ENCODE data around the gene AHCYL2.

DNA sequence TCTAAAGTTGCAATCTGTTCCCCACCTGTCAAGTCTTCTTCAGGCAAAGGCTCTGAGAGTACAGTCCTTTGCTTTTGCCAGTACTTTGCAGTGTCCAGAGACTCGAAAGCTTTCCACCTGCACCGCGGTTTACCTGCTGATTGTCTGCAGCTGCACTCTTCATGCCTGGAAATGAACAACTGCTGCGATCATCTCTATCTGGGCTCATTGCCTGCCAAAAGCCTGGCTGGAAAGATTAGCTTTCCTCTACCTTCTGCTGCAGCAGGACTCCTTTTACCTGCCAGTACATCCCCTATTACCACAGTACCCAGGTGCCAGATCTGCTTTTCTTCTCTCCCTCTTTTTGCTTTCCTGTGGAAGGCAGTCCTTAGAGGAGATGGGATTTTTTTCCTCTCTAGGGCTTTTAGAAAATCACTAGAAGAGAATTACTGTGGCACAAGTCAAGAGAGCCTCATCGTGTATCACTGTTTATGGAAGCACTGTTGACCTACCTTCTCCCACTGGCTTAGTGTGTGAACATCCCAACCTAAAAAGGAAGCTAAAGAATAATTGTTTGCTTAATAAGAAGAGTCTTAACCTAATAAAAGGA is 211.6 kb downstream of the AHCYL2 start:
- TF ChIP-seq, protein P1, sequence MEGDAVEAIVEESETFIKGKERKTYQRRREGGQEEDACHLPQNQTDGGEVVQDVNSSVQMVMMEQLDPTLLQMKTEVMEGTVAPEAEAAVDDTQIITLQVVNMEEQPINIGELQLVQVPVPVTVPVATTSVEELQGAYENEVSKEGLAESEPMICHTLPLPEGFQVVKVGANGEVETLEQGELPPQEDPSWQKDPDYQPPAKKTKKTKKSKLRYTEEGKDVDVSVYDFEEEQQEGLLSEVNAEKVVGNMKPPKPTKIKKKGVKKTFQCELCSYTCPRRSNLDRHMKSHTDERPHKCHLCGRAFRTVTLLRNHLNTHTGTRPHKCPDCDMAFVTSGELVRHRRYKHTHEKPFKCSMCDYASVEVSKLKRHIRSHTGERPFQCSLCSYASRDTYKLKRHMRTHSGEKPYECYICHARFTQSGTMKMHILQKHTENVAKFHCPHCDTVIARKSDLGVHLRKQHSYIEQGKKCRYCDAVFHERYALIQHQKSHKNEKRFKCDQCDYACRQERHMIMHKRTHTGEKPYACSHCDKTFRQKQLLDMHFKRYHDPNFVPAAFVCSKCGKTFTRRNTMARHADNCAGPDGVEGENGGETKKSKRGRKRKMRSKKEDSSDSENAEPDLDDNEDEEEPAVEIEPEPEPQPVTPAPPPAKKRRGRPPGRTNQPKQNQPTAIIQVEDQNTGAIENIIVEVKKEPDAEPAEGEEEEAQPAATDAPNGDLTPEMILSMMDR (conservative IDR thresholded peaks at IDR 0.05; ENCODE audit: low read length) = no peak
- TF ChIP-seq EZH2phosphoT487 (IDR thresholded peaks at IDR 0.05; ENCODE audit: borderline replicate concordance) = no peak

All from Loucy (cell line).